Erythroblast (primary cell): ENCODE results near the gene ZC4H2.
"Not testable (repeated sequence)": the region's sequence is repeated elsewhere in the genome, so short reads cannot be mapped to it uniquely, and the experiment has no call there.

ENCODE experiments used
- DNase-seq, 2 experiments: peaks; one replicate each; lab custom pipeline; 2025; lab: John Stamatoyannopoulos, UW
- GATA1 ChIP-seq: IDR thresholded peaks from 2 replicates; pipeline ENCODE4 v1.6.1; 2011; ENCODE audit warnings: low read depth, mild to moderate bottlenecking, control low read depth, low read length, moderate library complexity
- POLR2A ChIP-seq: IDR thresholded peaks from 2 replicates; pipeline ENCODE4 v1.6.1; 2011; ENCODE audit warnings: mild to moderate bottlenecking, low read length

The ZC4H2 gene

DNA sequence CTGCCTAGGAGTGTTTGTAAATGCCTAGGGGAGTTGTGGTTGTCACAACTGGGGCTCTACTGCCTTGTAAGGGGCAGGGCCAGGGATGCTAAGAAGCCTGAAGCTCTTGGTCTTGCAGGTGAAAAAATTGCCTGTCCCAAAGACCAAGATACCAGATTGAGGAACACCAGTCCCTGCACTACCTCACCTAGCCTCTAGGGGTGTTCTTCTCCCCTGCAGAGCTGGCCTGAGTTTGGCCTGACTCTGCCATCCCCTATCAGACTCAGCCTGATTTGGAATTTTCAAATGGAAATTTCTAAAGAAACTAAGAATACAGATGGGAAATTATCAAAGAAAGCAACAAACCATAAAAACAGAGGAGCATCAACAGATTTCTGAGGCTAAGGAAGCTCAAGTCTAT, 90.4 kb downstream of the ZC4H2 start:
- peak; percentile 0 to 2 for DNase-seq
- TF ChIP-seq GATA1 (no peak), POLR2A (no peak)

DNA sequence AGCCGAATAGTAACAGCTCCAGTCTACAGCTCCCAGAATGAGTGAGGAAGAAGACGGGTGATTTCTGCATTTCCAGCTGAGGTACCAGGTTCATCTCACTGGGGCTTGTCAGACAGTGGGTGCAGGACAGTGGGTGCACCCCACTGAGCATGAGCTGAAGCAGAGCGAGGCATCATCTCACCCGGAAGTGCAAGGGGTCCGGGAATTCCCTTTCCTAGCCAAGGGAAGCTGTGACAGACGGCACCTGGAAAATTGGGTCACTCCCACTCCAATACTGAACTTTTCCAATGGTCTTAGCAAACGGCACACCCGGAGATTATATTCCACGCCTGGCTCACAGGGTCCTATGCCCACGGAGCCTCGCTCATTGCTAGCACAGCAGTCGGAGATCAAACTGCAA, 97.5 kb downstream of the ZC4H2 start:
- DNase-seq, result not testable (repeated sequence)

DNA sequence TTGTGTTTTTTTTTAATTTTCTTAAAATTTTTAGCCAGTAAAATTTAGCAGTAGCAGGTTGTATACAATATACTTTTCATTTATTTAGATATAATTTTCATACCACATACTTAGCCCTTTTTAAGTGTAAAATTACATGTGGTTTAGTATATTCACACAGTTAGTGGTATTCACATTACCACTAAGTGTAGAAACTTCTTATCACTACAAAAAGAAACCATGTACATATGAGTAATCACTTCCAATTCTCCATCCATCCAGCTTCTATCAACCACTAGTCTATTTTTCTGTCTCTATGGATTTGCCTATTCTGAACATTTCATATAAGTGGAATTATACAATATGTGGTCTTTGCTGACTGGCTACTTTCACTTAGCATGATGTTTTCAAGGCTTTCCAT, 109.0 kb downstream of the ZC4H2 start:
- no peak for DNase-seq
- no peak for TF ChIP-seq GATA1
